Cardiac muscle cell (in vitro differentiated cells and primary cell): ENCODE data around the gene PDCD1. TPM values are rescaled to one million over a fixed set of nuclear protein-coding genes. Genes with fewer than 3 reads are reported as not detected.

Source experiments
- DNase-seq, 2 donors: peaks; one replicate each; pipeline versions ENCODE4 v3.0.0 to v3.0.0-alpha.2; 2010 to 2017; ENCODE audit warnings: low read depth in 1 of 2, low spot score in 1 of 2
- H3K27ac ChIP-seq: fragments of 200-600 bp; sonication (generic); 2 replicates; pipeline ENCODE4 v1.5.1; 2016
- H3K27me3 ChIP-seq: fragments of 200-600 bp; sonication (generic); 2 replicates; pipeline ENCODE4 v1.6.0; 2016; ENCODE audit warnings: control low read depth
- H3K36me3 ChIP-seq: fragments of 200-600 bp; sonication (generic); 2 replicates; pipeline ENCODE4 v1.5.1; 2016; ENCODE audit warnings: control low read depth
- H3K4me1 ChIP-seq: fragments of 200-600 bp; sonication (generic); 2 replicates; pipeline ENCODE4 v1.8.1; 2017; ENCODE audit warnings: low read depth, mild to moderate bottlenecking, mixed run types
- H3K4me3 ChIP-seq: fragments of 200-600 bp; sonication (generic); 2 replicates; pipeline ENCODE4 v1.5.1; 2016; ENCODE audit warnings: mild to moderate bottlenecking
- H3K9me3 ChIP-seq: fragments of 200-600 bp; sonication (generic); 2 replicates; pipeline ENCODE4 v1.5.1; 2017; ENCODE audit warnings: low read depth, mild to moderate bottlenecking, control low read depth
- polyA plus RNA-seq: library from polyadenylated mRNA; unstranded; fragments of >200 nt; fragmentation: Nextera tagmentation; extraction: Ambion mirVana; gene quantifications from 2 replicates; pipeline ENCODE4 v1.2.1, GENCODE V29; 2016
- total RNA-seq: library from RNA; depleted of rRNA; stranded (reverse); fragments of >200 nt; gene quantifications from 2 replicates; pipeline ENCODE4 v1.2.3, GENCODE V29; 2016
- TF ChIP-seq, protein P1 (sequence below): IDR thresholded peaks from 2 replicates; pipeline ENCODE4 v1.5.1; 2012; ENCODE audit warnings: low read depth, mild to moderate bottlenecking, low read length

PDCD1 gene
- total and polyA plus RNA-seq, 2 experiments from 2014 or later, result not detected

DNA sequence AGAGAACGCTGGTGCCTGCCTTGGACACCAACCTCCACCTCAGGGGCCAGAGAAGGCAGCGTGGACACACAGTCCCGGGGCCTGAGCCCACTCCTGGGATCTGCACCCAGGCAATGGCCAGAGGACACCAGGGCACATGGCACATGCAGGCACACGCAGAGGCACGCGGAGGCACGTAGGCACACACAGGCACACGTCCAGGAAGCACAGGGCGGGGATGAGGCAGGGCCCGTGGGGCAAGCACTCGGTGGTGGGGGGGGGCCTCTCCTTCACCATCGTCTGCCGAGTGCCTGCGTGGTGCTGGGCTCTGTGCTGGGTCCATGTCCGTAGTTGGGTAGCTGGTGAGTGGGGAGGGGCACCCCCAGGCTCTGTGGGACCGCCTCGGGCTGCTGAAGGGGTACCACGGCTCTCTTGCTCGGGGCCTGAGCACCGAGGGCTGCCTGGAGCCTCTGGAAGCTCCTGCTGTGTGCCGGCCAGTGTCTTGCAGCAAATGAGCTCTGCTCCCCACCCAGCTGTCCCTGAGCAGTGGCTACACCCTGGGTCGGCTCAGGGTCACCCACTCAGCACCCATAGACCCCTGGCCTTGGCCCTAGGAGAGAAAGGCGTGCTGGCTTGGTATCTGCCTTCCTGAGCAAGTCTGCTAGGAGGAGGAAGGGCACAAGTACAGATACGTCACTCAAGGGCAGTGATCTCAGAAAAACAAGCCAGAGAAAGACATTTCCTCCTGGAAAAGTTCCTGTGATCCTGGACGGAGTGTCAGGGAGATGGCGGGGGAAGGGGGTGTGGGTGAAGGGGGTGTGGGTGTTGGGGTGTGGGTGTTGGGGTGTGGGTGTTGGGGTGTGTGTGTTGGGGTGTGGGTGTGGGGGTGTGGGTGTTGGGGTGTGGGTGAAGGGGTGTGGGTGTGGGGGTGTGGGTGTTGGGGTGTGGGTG, 37.3 kb upstream of the PDCD1 start:
- Histone ChIP-seq H3K4me3 (no peak overlapping the region), H3K27me3 (no peaks in the 10 kb centered on the region), H3K36me3 (no peaks in the 10 kb centered on the region), H3K27ac (peak overlapping the region; percentile 81), H3K9me3 (no peaks in the 10 kb centered on the region), H3K4me1 (no peaks in the 10 kb centered on the region)
- peak; percentile 55 to 81 for DNase-seq
- TF ChIP-seq, protein P1, sequence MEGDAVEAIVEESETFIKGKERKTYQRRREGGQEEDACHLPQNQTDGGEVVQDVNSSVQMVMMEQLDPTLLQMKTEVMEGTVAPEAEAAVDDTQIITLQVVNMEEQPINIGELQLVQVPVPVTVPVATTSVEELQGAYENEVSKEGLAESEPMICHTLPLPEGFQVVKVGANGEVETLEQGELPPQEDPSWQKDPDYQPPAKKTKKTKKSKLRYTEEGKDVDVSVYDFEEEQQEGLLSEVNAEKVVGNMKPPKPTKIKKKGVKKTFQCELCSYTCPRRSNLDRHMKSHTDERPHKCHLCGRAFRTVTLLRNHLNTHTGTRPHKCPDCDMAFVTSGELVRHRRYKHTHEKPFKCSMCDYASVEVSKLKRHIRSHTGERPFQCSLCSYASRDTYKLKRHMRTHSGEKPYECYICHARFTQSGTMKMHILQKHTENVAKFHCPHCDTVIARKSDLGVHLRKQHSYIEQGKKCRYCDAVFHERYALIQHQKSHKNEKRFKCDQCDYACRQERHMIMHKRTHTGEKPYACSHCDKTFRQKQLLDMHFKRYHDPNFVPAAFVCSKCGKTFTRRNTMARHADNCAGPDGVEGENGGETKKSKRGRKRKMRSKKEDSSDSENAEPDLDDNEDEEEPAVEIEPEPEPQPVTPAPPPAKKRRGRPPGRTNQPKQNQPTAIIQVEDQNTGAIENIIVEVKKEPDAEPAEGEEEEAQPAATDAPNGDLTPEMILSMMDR, result no peak

DNA sequence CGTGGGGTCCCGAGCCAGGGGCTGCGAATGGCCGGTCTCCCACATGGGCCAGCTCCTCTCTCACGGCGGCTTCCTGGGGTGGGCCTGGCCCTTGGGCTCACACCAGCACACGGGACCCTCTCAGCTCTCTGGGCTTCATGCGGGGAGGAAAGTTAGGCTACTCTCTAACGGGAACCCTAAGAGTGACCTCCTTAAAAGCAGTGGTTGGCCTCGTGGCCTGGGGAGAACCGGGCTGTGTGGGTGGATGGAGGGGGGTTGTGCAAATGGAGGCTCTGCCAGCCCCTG, 36.7 kb upstream of the PDCD1 start:
- Histone ChIP-seq H3K4me1 (no peaks in the 10 kb centered on the region), H3K4me3 (no peak overlapping the region)
- no peak for DNase-seq

DNA sequence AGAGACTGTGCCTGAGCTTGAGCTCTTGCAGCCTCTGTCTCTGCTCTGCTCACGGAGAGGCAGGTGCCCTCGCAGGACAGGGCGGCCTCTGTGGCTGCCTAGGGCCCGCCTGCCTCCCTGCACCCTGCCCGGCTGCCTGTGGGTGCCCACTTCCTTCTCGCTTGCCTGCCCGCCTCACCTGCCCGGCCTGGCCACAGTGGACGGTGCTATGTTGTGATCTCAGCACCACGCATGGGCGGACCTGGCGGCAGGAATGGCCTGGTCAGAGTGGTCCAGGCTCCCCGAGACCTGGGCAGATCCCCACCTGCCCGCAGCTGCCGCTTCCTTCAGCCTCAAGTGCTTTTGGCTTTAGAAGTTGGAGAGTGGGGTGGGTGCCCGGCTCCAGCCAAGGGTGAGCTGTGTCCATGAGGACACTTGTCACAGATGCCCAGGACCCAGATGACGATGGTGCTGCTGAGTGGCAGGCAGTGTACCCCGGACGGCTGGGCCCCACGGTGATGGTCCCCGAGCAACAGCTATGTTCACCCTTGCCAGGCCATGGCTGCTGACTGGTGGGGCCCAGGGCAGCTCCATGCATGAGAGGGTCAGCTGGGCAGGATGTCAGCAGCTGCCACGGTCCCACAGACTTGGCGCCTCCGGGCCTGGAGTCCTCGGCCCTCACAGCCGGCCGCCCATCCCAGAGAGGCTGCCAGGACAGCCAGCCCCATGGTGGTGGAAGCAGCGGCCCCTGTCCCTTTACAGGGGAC, 36.2 kb upstream of the PDCD1 start:
- no peak for DNase-seq
- Histone ChIP-seq H3K36me3 (no peaks in the 10 kb centered on the region), H3K4me1 (no peaks in the 10 kb centered on the region), H3K9me3 (no peaks in the 10 kb centered on the region), H3K27ac (no peak overlapping the region), H3K4me3 (no peak overlapping the region), H3K27me3 (no peaks in the 10 kb centered on the region)
- TF ChIP-seq, protein P1, result no peak

More for the DNA sequence above, 36.7 kb upstream of the PDCD1 start:
- no peaks in the 10 kb centered on the region for H3K9me3 ChIP-seq
- no peaks in the 10 kb centered on the region for H3K27me3 ChIP-seq
- peak overlapping the region; percentile 81 for H3K27ac ChIP-seq
- TF ChIP-seq, protein P1, result no peak
- H3K36me3 ChIP-seq, result no peaks in the 10 kb centered on the region

DNA sequence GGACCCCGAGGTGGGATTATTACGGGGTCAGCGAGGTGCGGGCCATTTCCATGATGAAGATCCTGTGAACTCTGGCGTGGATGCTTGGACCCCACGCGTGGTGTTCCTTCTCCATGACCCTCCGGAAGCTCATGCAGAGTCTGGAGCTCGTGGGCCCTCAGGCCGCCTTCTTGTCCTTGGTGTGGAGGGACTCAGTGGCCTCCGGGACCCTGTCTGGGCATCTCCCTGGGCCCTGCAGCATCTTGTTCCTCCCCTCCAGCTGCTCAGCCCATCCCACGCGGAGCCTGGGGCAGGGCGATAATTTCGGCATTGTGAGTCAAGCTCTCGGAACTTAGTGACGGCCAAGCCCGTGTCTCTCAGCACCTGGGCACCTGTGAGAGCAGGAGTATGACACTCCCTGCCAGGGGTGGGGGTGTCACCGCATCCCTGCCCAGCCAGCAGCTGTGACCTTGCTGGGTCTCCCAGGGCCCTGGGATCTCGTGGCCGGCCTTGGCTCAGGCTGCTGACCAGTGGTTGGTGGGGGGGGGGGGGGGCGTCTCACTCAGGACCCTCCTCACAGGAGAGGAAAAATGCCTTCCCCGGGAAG, 35.5 kb upstream of the PDCD1 start:
- DNase-seq, result no peak
- no peak overlapping the region for H3K4me3 ChIP-seq
- H3K4me1 ChIP-seq, result no peaks in the 10 kb centered on the region

DNA sequence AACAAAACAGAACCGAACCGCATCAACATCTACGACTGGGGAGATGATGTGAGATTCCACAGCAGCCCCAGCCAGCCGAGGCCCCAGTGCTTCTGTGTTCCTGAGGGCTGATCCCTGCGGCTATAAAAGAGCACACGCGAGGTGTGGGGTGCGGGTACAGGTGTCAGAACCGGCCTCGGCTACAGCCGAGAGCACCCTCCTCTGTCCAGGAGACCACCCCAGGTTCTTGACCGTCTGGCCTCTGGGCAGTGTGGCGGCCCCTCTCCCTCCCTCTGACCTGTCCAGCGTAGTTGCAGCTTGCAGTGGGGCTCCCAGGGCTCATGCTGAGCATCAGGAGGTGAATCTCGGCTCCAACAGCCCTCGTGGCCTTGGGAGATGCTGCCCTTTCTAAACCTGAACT, 34.6 kb upstream of the PDCD1 start:
- Histone ChIP-seq H3K36me3 (no peaks in the 10 kb centered on the region), H3K9me3 (no peaks in the 10 kb centered on the region), H3K4me1 (no peaks in the 10 kb centered on the region), H3K27ac (no peak overlapping the region), H3K27me3 (no peaks in the 10 kb centered on the region), H3K4me3 (no peak overlapping the region)
- TF ChIP-seq, protein P1, result no peak
- no peak for DNase-seq

More for the DNA sequence above, 35.5 kb upstream of the PDCD1 start:
- H3K27ac ChIP-seq, result no peak overlapping the region
- H3K27me3 ChIP-seq, result no peaks in the 10 kb centered on the region
- TF ChIP-seq, protein P1, result no peak
- no peaks in the 10 kb centered on the region for H3K9me3 ChIP-seq
- no peaks in the 10 kb centered on the region for H3K36me3 ChIP-seq
